H1 (cell line): Measurements from ENCODE around the gene DHCR7. TPM values are rescaled to one million over a fixed set of nuclear protein-coding genes. Genes with fewer than 3 reads are reported as not detected.

Source experiments
- CTCF ChIA-PET: fragments of 300-600 bp; sonication (Branson Sonifier 250); formaldehyde crosslinking; loops from one replicate; lab custom pipeline; 2021; ENCODE audit not compliant: partially characterized antibody; lab: Charles Lee
- POLR2A ChIA-PET: fragments of 300-600 bp; sonication (Branson Sonifier 250); formaldehyde crosslinking; loops from one replicate; lab custom pipeline; 2021; ENCODE audit warnings: inconsistent platforms; ENCODE audit not compliant: partially characterized antibody; lab: Charles Lee
- DNase-seq, 2 experiments: peaks; one replicate each; pipeline versions ENCODE4 v3.0.0 to v3.0.0-alpha.2; 2010 to 2022; ENCODE audit warnings: low spot score in 2 of 2, low read depth in 1 of 2, mixed read lengths in 1 of 2
- FAIRE-seq: peaks from 2 replicates; lab custom pipeline; 2011; peaks lifted over from hg19 to GRCh38; lab: Jason Lieb, UNC
- H2AFZ ChIP-seq: 2 replicates; pipeline ENCODE4 v1.8.1; 2012; ENCODE audit warnings: low read length, inconsistent platforms
- H2AK5ac ChIP-seq: 2 replicates; pipeline ENCODE4 v1.6.1; 2013; ENCODE audit warnings: low read depth, low read length
- H2BK120ac ChIP-seq: replicated peaks from 2 replicates; pipeline ENCODE3; 2013; ENCODE audit warnings: low read depth, low read length, inconsistent platforms
- H2BK12ac ChIP-seq: 2 replicates; pipeline ENCODE4 v1.6.1; 2013; ENCODE audit warnings: low read depth, low read length
- H2BK15ac ChIP-seq: 2 replicates; pipeline ENCODE4 v1.6.1; 2013; ENCODE audit warnings: low read length
- H2BK20ac ChIP-seq: 2 replicates; pipeline ENCODE4 v1.6.1; 2013; ENCODE audit warnings: low read length
- H2BK5ac ChIP-seq: 2 replicates; pipeline ENCODE4 v1.6.1; 2013; ENCODE audit warnings: low read depth, low read length
- H3K14ac ChIP-seq: 2 replicates; pipeline ENCODE4 v1.6.1; 2013; ENCODE audit warnings: inconsistent platforms; ENCODE audit not compliant: insufficient read length
- H3K18ac ChIP-seq: 2 replicates; pipeline ENCODE4 v1.6.1; 2013; ENCODE audit warnings: low read length; ENCODE audit errors: extremely low read depth
- H3K23ac ChIP-seq: 2 replicates; pipeline ENCODE4 v1.6.1; 2013; ENCODE audit warnings: inconsistent platforms; ENCODE audit not compliant: insufficient read length
- H3K23me2 ChIP-seq: 2 replicates; pipeline ENCODE4 v1.6.1; 2013; ENCODE audit warnings: low read depth, low read length
- H3K27ac ChIP-seq: 2 replicates; pipeline ENCODE4 v1.6.1; 2011; ENCODE audit warnings: low read depth, low read length, inconsistent platforms
- H3K27me3 ChIP-seq, 4 experiments: replicated peaks in 1 of 4; 1 replicate in 1 of 4; 2 replicates in 3 of 4; pipeline versions ENCODE4 v1.6.1 to v1.8.1; 2011 to 2013; ENCODE audit warnings: low read length in 3 of 4, mild to moderate bottlenecking in 3 of 4, inconsistent platforms in 2 of 4, mixed read lengths in 2 of 4, moderate library complexity in 1 of 4; ENCODE audit not compliant: control insufficient read depth in 3 of 4, insufficient read depth in 3 of 4; ENCODE audit errors: extremely low read depth in 1 of 4
- H3K36me3 ChIP-seq, 4 experiments: 2 replicates each; pipeline versions ENCODE4 v1.6.1 to v1.8.1; 2011 to 2013; ENCODE audit warnings: mild to moderate bottlenecking in 4 of 4, low read length in 3 of 4, moderate library complexity in 2 of 4, control low read depth in 1 of 4, inconsistent platforms in 1 of 4; ENCODE audit not compliant: insufficient read depth in 4 of 4, control insufficient read depth in 2 of 4
- H3K4ac ChIP-seq: replicated peaks from 2 replicates; pipeline ENCODE3; 2013; ENCODE audit warnings: low read length, low read depth, mixed read lengths, inconsistent platforms; ENCODE audit not compliant: insufficient read length
- H3K4me1 ChIP-seq, 4 experiments: replicated peaks in 1 of 4; 1 replicate in 1 of 4; 2 replicates in 3 of 4; pipeline versions ENCODE4 v1.6.1 to v1.8.1; 2011 to 2013; ENCODE audit warnings: low read length in 3 of 4, inconsistent platforms in 2 of 4, mixed read lengths in 1 of 4; ENCODE audit not compliant: insufficient read depth in 4 of 4, control insufficient read depth in 3 of 4
- H3K4me2 ChIP-seq, 2 experiments: 2 replicates each; pipeline versions ENCODE4 v1.6.1 to v1.8.1; 2011 to 2013; ENCODE audit warnings: low read depth in 2 of 2, low read length in 2 of 2, control low read depth in 1 of 2, inconsistent platforms in 1 of 2, mild to moderate bottlenecking in 1 of 2; ENCODE audit not compliant: insufficient read depth in 1 of 2
- H3K4me3 ChIP-seq, 4 experiments: fragments of 200-600, 300-600 bp in 1 of 4; sonication (generic), shearing (Covaris generic), sonication (Bioruptor Twin) in 1 of 4; 2 replicates each; pipeline versions ENCODE4 v1.5.1 to v1.8.1; 2011 to 2016; ENCODE audit warnings: low read length in 4 of 4, low read depth in 3 of 4, control low read depth in 2 of 4, inconsistent platforms in 2 of 4, mild to moderate bottlenecking in 2 of 4, mixed read lengths in 1 of 4, moderate library complexity in 1 of 4; ENCODE audit not compliant: insufficient read depth in 2 of 4; ENCODE audit errors: extremely low read depth in 1 of 4
- H3K56ac ChIP-seq: replicated peaks from 2 replicates; pipeline ENCODE3; 2013; ENCODE audit warnings: low read depth, mild to moderate bottlenecking, mixed read lengths, low read length, inconsistent platforms; ENCODE audit not compliant: insufficient read length
- H3K79me1 ChIP-seq: 2 replicates; pipeline ENCODE4 v1.6.1; 2013; ENCODE audit warnings: low read depth, low read length, control low read depth
- H3K79me2 ChIP-seq, 2 experiments: 2 replicates each; pipeline versions ENCODE4 v1.6.1 to v1.8.1; 2012 to 2013; ENCODE audit warnings: low read length in 2 of 2, mild to moderate bottlenecking in 2 of 2, inconsistent platforms in 1 of 2; ENCODE audit not compliant: insufficient read depth in 2 of 2, control insufficient read depth in 1 of 2
- H3K9ac ChIP-seq, 4 experiments: replicated peaks in 1 of 4; 1 replicate in 1 of 4; 2 replicates in 3 of 4; pipeline versions ENCODE4 v1.6.1 to v1.8.1; 2011 to 2013; ENCODE audit warnings: low read depth in 3 of 4, low read length in 3 of 4, control low read depth in 2 of 4, mild to moderate bottlenecking in 2 of 4, moderate library complexity in 2 of 4, inconsistent platforms in 1 of 4; ENCODE audit errors: extremely low read depth in 1 of 4
- H3K9me3 ChIP-seq, 2 experiments: 2 replicates each; pipeline versions ENCODE4 v1.6.1 to v1.8.1; 2012 to 2013; ENCODE audit warnings: mild to moderate bottlenecking in 2 of 2, moderate library complexity in 2 of 2, control low read depth in 1 of 2, inconsistent platforms in 1 of 2, low read depth in 1 of 2, low read length in 1 of 2, mixed read lengths in 1 of 2; ENCODE audit not compliant: insufficient read depth in 2 of 2
- H4K20me1 ChIP-seq, 2 experiments: replicated peaks in 1 of 2; 2 replicates each; pipeline versions ENCODE3 to v1.8.1; 2011 to 2013; ENCODE audit warnings: inconsistent platforms in 2 of 2, low read length in 2 of 2, mild to moderate bottlenecking in 1 of 2; ENCODE audit not compliant: insufficient read depth in 2 of 2, control insufficient read depth in 1 of 2
- H4K5ac ChIP-seq: 2 replicates; pipeline ENCODE4 v1.6.1; 2013; ENCODE audit warnings: low read length, low read depth, mixed read lengths, inconsistent platforms; ENCODE audit not compliant: insufficient read length
- H4K8ac ChIP-seq: 2 replicates; pipeline ENCODE4 v1.8.0; 2013; ENCODE audit warnings: mild to moderate bottlenecking, moderate library complexity, low read length, inconsistent platforms; ENCODE audit not compliant: insufficient read depth; ENCODE audit errors: extremely low read depth
- H4K91ac ChIP-seq: replicated peaks from 2 replicates; pipeline ENCODE3; 2013; ENCODE audit warnings: low read length, mixed read lengths, inconsistent platforms; ENCODE audit not compliant: insufficient read length
- FOSL1 ChIP-seq: IDR thresholded peaks from 2 replicates; pipeline ENCODE4 v1.6.1; 2011; ENCODE audit warnings: mild to moderate bottlenecking, low read depth, low read length, moderate library complexity; ENCODE audit not compliant: insufficient read depth
- HDAC2 ChIP-seq, 2 experiments: fragments of 300-600 bp in 1 of 2; sonication (generic) in 1 of 2; IDR thresholded peaks; 2 replicates each; pipeline ENCODE4 v1.6.1; 2011 to 2012; ENCODE audit warnings: low read depth in 2 of 2, low read length in 2 of 2, mild to moderate bottlenecking in 2 of 2, moderate library complexity in 2 of 2, borderline replicate concordance in 1 of 2, inconsistent platforms in 1 of 2
- HDAC6 ChIP-seq: IDR thresholded peaks from one replicate; pipeline ENCODE4 v1.7.1; 2012; ENCODE audit warnings: low read depth, mild to moderate bottlenecking, inconsistent platforms, low read length, moderate library complexity
- POU5F1 ChIP-seq: IDR thresholded peaks from 2 replicates; pipeline ENCODE4 v1.6.1; 2011; ENCODE audit warnings: low read depth, mild to moderate bottlenecking, low read length, moderate library complexity
- SIN3A ChIP-seq, 2 experiments: IDR thresholded peaks in 1 of 2; conservative IDR thresholded peaks in 1 of 2; 2 replicates each; pipeline ENCODE4 v1.6.1; 2011 to 2012; ENCODE audit warnings: low read length in 2 of 2, improper control_type of control experiment in 1 of 2, low read depth in 1 of 2, mild to moderate bottlenecking in 1 of 2
- SIRT6 ChIP-seq: IDR thresholded peaks from one replicate; pipeline ENCODE4 v1.7.1; 2012; ENCODE audit warnings: low read length, inconsistent platforms
- TBP ChIP-seq: IDR thresholded peaks from 2 replicates; pipeline ENCODE4 v1.6.1; 2011; ENCODE audit warnings: low read depth, low read length, improper control_type of control experiment
- WGBS, 2 experiments: shearing (Covaris generic) in 1 of 2; methylation state at CpG; one replicate each; pipeline versions ENCODE4 v1.1.6 to v1.1.7; 2013 to 2015; ENCODE audit warnings: low lambda C conversion rate in 2 of 2, mixed read lengths in 2 of 2, inconsistent platforms in 1 of 2, low coverage in 1 of 2, missing lambda C conversion rate in 1 of 2; ENCODE audit not compliant: insufficient replicate concordance in 2 of 2, insufficient coverage in 1 of 2, insufficient read length in 1 of 2; ENCODE audit errors: extremely low coverage in 1 of 2, missing lambda C conversion rate in 1 of 2; 5-methylcytosine and 5-hydroxymethylcytosine counted together
- polyA plus RNA-seq, 7 experiments: library from polyadenylated mRNA; depleted of rRNA in 3 of 7; stranded (reverse) in 5 of 7; unstranded in 2 of 7; fragments of >200 nt in 5 of 7; fragments of 200-250 nt in 2 of 7; gene quantifications; 1 replicate in 5 of 7; 2 replicates in 1 of 7; 4 replicates in 1 of 7; pipeline versions ENCODE4 v1.2.1 to v1.2.3, GENCODE V29; 2011 to 2013; ENCODE audit warnings: missing spikeins in 2 of 7, mixed read lengths in 2 of 7
- total RNA-seq: library from RNA; stranded (reverse); fragmentation: NEBNext Ultra II Directional; extraction: Animal tissue kit (Norgen Biotek cat#: 25700); gene quantifications from 2 replicates; pipeline ENCODE4 v1.2.1, GENCODE V29; 2021

The DHCR7 gene
- total and polyA plus RNA-seq, 2 of the 8 experiments (the other 6 are each of a cell fraction or from before 2014, with no cell fraction given) = 144 to 157 TPM

DNA sequence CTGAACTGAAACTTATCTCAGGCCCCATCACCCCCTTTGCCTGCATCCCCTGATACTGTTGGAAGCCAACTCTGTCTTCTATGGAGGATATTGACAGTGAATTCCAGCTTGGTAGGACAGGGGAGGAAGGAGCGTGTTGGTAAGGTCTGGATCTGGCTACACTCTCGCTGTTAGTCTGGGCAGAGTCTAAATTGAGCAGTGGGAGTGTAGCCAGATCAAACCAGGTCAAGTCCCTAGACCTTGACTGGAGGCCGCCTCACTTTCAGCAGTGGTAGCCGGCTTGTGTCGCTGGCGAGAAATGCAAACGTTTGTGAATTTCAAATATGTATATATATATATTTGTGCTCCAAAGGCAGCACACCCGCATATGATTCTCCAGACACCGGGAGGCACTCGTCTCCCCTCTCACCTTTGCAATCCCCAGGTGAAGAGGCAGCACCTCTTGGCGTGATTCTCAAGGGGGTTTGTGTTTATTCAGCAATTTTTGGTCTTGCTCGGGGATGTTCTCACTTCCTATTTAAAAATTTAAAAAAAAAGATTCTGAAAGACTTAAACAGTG, 26.7 kb downstream of the DHCR7 start:
- Histone ChIP-seq H3K79me2 (no peaks in the 10 kb centered on the region), H4K91ac (no peak overlapping the region), H3K79me1 (no peaks in the 10 kb centered on the region), H3K4ac (no peak overlapping the region), H3K36me3 (no peaks in the 10 kb centered on the region), H4K5ac (no peak overlapping the region), H3K4me3 (no peak overlapping the region), H2AK5ac (no peak overlapping the region), H4K8ac (no peak overlapping the region), H3K4me2 (no peak overlapping the region), H3K23me2 (no peaks in the 10 kb centered on the region; the same call in 1 of the 2 replicates), H4K20me1 (no peaks in the 10 kb centered on the region), H2AFZ (no peak overlapping the region), H2BK15ac (no peak overlapping the region), H3K27me3 (no peaks in the 10 kb centered on the region), H3K18ac (no peak overlapping the region), H3K9ac (no peak overlapping the region), H3K4me1 (peaks cover 0 to 2% (median 0%) of the 10 kb centered on the region in 4 experiments; a peak in 2 of 7 replicates), H2BK5ac (no peak overlapping the region), H3K9me3 (no peaks in the 10 kb centered on the region), H3K56ac (no peak overlapping the region), H2BK120ac (no peak overlapping the region), H3K14ac (no peak overlapping the region), H3K23ac (no peak overlapping the region), H2BK20ac (no peak overlapping the region), H3K27ac (no peak overlapping the region), H2BK12ac (no peak overlapping the region)
- TF ChIP-seq TBP (no peak), POU5F1 (no peak), FOSL1 (no peak), SIRT6 (no peak), HDAC2 (IDR thresholded peaks at IDR 0.05; ENCODE audit: borderline replicate concordance in 1 of 2, low read depth in 2 of 2, low read length in 2 of 2) (no peak), HDAC6 (no peak), SIN3A (conservative IDR thresholded peaks at IDR 0.05 in 1 of 2, IDR thresholded peaks at IDR 0.05 in 1 of 2; ENCODE audit: low read depth in 1 of 2, low read length in 2 of 2) (no peak)
- CTCF ChIA-PET = interaction anchor here (0.7 to 6.8 kb wide), 12 partner anchors 12 to 727 kb away, joined by 3 to 64 read pairs (median 4); no protein-coding TSS in a partner anchor
- 86% methylated on average over 12 of the region's 12 CpGs; no CpG with 5 or more reads in 1 of the 2 experiments for WGBS, 2 experiments
- FAIRE-seq = no peak
- no peak for DNase-seq
- POLR2A ChIA-PET = interaction anchor here (0.9 kb wide), 1 partner anchor 8 kb away, joined by 3 read pairs; no protein-coding TSS in a partner anchor
